HFF-Myc (cell line): ENCODE results near the gene BMP8B.
"Not testable (repeated sequence)": the region's sequence is repeated elsewhere in the genome, so short reads cannot be mapped to it uniquely, and the experiment has no call there.

Experiments used
- DNase-seq: peaks from one replicate; pipeline ENCODE4 v3.0.0-alpha.2; 2011; ENCODE audit warnings: low read depth; ENCODE audit errors: extremely low read depth
- H3K4me3 ChIP-seq: replicated peaks from 2 replicates; pipeline ENCODE4 v1.5.1; 2011; ENCODE audit warnings: low read depth, mild to moderate bottlenecking, control low read depth, low read length
- CTCF ChIP-seq: IDR thresholded peaks from 2 replicates; pipeline ENCODE4 v1.5.1; 2012; ENCODE audit warnings: mild to moderate bottlenecking, low read depth, low read length, control low read depth; ENCODE audit errors: missing control alignments

The BMP8B gene

GRCh38 chr1:39808784-39809517 lies 20.3 kb upstream of the BMP8B start:
- TF ChIP-seq CTCF = no peak
- no peak for DNase-seq
- no peak overlapping the region for H3K4me3 ChIP-seq

- no peak for DNase-seq
- TF ChIP-seq CTCF = no peak
- H3K4me3 ChIP-seq = no peak overlapping the region
These were observed 16.7 kb upstream of the BMP8B start for GRCh38 chr1:39805385-39805784.

GRCh38 chr1:39802496-39803260 lies 14.0 kb upstream of the BMP8B start:
- no peak for DNase-seq
- TF ChIP-seq CTCF = no peak
- no peak overlapping the region for H3K4me3 ChIP-seq

GRCh38 chr1:39800471-39800835 lies 11.8 kb upstream of the BMP8B start:
- H3K4me3 ChIP-seq = no peak overlapping the region
- DNase-seq = no peak
- no peak for TF ChIP-seq CTCF

- no peak for DNase-seq
- peak; percentile 78 for TF ChIP-seq CTCF
- no peak overlapping the region for H3K4me3 ChIP-seq
These were observed 11.3 kb upstream of the BMP8B start for GRCh38 chr1:39799770-39800470.

GRCh38 chr1:39798859-39799769 lies 10.4 kb upstream of the BMP8B start:
- not testable (repeated sequence) for H3K4me3 ChIP-seq
- peak; percentile 25 for DNase-seq
